Activated CD4-positive, alpha-beta T cell treated with anti-CD3 and anti-CD28 coated beads, Interleukin-2, amount 50 U/mL, for 48 hours (primary cell): Measurements from ENCODE around the gene DHRS3.

Experiments
- DNase-seq, 2 experiments: peaks; one replicate each; pipeline ENCODE4 v3.0.0-alpha.2; 2020

DHRS3 gene

DNA sequence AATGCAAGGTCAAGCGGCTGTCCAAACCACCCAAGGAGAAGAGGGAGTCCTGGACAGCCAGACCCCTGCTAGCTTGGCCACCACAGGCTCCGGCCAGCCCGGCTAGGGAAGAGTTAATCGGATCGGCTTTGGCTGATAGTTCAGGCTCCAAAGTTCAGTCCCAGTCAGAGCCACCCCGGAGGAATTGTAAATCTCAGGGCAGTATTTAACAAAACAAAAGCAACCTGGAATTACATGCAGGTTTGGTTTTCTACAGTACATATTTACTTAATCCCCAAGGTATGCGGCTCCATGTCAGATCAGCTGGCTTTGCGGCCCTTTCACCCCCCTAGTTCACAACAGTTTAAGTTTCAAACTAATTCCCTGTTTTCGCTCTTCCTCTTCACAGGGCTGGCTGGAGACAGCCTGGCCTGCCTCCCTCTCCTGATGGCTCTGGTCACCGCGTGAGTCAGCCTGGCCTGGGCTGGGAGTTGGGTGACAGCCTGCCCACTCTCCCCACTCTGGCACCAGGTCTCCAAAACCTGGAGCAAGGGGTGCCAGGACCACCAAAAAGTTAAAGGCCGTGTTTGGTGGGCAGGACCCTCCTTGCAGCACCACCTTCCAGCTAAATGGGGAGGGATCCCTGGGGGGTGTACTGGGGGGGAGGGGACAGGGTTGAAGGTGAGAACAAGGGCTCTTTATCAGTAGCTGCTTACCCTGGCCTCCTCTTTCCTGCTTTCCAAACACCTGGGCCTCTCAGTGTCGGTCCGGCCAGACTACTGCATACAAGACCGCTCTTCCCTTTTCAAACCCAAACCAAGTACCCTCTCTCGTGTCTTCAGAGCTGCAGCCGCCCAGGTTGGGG, 1.9 kb downstream of the DHRS3 start:
- no peak for DNase-seq

GRCh38 chr1:12615159-12615864, 2.7 kb downstream of the DHRS3 start:
- no peak for DNase-seq

DNA sequence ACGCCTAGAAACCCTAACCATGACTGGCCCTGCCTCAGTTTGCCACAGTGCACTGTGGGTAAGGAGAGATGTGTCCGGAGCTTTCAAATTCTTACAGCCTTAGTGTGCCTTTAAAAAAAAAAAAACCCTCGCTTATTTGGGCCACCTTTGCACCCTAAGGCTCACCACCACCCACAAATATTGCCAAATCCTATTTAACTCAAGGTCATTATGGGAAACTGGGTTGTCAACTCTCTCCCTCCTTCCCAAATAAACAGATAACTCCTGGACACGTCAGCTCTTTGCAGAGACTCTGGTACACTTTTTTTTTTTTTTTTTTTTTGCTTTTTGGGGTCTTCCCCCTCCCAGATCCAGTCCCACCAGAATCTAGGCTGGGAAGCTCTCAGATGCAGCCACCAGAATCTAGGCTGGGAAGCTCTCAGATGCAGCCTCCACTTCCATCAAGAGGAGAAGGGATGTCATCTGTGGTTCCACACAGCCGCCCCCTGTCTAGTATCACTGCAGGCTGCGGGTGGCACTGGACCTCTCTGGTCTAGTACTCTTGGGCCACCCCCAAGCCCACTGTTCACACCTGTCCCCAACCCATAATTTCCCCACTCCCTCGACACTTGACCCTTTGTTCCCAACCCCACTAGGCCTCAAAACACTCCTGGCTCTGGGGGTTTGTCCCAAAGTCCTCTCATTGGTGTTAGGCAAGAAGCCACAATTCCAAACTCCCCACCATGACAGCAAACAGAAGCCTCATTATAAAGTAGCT, 3.4 kb downstream of the DHRS3 start:
- DNase-seq: no peak

DNA sequence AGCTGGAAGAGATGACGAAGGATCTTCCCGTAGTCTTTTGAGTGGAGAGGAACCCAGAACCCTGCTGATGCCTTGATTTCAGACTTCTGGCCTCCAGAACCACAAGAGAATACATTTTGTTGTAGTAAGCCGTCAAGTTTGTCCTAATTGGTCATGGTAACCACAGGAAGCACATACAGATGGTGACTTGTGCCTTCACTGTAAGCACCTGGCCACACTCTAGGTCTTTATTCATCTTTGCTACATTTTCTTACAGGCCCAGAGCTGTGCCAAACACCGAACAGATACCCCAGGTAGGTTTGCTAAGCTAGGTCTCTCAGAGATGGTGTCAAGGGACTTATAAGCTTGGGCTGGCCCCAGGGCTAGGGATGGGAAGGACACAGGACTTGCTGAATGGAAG, 4.8 kb downstream of the DHRS3 start:
- DNase-seq: no peak

DNA sequence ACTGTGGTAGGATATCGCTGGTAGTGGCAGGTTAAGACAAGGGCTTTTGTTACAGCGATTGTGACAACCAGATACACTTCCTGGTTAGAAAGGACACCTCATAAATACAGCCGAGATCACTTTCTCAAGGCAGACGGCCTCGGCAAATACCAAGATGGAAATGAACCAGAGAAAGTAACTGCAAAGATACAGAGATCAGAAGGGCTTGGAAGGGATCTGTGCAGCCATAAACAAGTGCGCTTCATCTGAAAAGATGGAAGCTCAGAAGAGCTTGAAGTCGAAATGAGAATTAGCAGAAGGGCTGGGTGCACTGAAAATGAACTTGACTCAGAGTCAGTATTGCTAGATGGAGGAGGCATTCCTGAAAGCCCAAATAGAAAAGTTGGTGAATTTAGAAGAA, 7.1 kb downstream of the DHRS3 start:
- DNase-seq: no peak

DNA sequence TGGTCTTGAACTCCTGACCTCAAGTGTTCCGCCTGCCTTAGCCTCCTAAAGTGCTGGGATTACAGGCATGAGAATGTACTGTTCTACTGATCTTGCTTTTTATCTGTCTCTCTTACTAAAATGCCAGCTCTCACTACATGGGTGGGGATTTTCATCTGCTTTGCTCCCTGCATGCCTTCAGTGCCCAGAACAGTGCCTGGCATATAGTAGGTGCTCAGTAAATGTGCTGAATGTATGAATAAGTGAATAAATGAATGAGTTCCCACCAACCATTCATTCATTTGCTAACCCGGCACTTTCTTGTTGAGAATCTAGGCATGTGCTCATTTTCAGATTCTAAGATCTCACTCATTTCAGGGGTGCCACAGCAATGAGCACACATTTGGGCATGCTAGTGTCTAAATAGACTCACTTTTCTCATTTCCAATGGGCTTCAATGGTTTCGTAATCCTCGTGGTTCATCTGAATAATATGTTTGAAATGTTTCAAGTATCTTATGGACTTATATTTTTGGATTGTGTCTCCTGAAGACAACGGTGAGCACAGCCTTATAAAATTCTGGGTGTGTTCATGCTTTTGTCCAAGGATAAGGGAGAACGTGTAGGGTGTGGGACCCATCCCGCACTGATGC, 7.6 kb downstream of the DHRS3 start:
- no peak for DNase-seq

- DNase-seq: no peak
Measured at GRCh38 chr1:12609469-12610003, 8.5 kb downstream of the DHRS3 start.

GRCh38 chr1:12608311-12608957, 9.6 kb downstream of the DHRS3 start:
- no peak for DNase-seq

DNA sequence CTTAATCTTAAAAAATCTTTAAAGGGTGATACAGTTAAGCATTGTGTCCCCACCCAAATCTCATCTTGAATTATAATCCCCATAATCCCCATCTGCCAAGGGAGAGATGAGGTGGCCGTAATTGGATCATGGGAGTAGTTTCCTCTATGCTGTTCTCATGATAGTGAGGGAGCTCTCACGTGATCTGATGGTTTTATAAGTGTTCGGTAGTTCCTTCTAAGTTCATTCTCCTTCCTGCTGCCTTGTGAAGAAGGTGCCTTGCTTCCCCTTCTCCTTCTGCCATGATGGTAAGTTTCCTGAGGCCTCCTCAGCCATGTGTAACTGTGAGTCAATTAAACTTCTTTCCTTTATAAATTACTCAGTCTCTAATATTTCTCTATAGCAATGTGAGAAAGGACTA, 10.7 kb downstream of the DHRS3 start:
- DNase-seq: no peak

- no peak for DNase-seq
Measured at GRCh38 chr1:12604986-12605385, 13.0 kb downstream of the DHRS3 start.

DNA sequence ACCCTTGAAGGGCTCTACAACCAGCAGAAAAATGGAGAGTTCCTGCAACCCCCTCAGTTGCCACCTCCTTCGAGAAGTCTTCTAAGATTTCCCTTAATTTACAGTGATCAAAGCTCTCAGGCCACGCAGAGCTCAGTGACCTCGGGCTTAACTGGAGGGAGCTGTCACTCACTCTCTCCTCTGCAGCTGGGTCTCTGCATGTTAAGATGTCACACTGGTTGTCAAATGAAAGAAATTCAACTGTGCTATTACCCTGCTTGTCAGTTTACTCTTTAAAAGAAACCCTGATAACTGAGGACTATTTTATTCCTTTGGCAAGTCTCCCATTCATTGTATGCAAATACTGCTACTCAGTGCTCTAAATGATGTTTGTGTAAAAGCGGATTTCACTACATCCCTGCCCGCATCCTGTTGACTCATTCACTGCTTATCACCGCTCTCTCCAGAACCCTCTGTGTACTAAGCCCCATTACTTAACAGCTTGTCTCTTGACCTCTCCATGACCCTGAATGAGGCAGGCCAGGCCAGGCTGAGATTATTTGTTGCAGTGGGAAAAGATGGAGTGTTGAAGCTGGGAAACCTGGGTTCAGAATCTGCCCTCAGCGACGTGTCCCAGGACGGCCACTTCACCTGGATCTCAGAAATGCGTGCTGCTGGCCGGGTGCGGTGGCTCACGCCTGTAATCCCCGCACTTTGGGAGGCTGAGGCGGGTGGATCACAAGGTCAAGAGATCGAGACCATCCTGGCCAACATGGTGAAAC, 13.7 kb downstream of the DHRS3 start:
- peak; percentile 56 to 74 for DNase-seq

DNA sequence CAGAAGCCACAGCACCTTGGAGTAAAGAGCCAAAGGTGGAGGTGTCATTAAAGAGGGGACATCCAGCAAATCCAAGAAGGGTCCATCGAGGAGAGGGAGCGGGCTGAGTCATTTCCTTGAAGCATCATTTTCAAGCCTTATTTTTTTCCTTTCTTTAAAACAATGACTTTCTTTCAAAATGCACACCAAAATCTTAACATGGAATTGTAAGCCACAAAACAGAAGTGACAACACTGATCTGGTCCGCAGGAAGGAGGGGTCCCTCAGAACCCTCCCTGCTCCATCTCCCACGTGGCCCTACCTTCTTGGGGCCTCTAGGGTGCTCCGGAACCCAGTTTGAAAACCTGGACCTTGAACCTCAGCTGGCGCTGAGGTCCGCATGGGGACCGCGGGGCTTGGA, 14.8 kb downstream of the DHRS3 start:
- no peak for DNase-seq

GRCh38 chr1:12602659-12603024, 15.4 kb downstream of the DHRS3 start:
- no peak for DNase-seq

- no peak for DNase-seq
Measured at GRCh38 chr1:12601700-12602658, 16.0 kb downstream of the DHRS3 start.

- DNase-seq: peak; percentile 45 to 63
Measured at GRCh38 chr1:12600880-12601633, 17.0 kb downstream of the DHRS3 start.

DNA sequence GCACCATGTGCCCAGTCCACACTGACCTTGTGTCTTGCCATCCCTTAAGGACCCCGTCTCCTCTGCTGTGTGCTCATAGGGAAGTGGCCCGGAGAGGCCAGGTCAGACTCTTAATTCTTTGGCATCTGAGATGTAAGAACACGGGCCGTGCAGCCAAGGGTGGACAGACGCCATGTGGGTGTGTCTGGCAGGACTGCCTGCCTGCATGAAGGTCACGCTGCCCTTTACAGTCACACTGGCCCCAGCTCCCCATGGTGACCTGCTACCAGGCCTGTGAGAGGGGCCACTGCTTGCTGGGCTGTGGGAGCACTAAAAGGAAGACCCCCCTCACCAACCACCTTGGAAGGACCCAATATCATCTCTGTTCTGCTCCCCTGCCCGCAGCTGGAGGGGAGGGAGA, 17.7 kb downstream of the DHRS3 start:
- DNase-seq: no peak

DNA sequence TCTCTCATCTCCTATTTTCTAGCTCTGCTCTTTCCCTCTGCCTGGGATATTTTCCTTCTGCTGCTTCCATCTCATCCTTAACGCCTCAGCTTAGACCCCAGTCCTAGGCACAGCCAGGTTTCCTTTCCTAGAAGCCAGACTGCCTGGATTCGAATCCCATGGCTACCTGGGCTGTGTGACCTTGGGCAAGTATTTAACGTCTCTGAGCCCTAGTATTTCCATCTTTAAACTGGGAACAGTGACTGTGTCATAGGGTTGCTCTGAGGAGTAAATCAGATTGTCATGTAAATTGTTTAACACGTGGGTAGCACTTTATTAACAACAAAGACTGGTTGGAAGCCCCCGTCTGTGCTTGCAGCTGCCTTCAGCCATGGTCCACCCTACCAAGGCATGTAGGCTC, 18.4 kb downstream of the DHRS3 start:
- no peak for DNase-seq

DNA sequence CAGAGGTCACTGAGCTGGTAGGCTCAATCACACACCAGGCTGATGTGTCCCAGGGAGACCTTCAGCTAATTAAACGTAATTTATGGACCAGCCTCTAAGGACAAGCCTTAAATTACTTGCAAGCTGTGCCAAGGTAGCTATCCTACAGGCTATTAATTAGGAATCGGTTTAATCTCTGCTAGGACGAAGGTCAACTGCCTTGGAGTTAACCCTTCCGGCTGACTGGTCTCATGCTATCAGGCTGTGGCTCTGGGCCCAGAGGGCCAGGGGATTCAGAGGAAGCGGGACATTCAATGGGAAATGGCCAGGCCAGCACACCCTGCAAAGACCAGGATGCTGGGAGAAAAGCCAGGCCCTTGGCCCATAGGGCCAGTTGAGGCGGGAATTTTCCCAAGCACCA, 19.0 kb downstream of the DHRS3 start:
- DNase-seq: no peak

DNA sequence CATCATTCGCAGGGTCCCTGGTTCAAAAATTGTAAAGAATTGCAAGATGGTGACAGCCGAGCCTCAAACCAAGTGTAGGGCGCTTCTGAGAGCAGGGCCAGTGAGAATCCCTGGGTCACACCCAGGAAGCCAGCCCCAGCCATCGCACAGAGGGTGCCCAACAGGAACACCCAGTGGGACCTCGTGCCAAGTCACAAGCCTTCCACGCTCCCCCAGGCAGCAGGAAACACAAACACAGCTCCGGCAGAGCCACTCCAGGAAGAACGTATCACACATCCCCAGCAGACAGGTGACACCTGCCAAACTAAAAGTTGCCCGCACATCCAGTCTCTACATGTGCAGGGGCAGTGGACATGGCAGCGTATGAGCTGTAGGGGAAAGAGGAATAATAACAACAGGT, 20.2 kb downstream of the DHRS3 start:
- no peak for DNase-seq
